MM.1S (cell line): ENCODE data around the gene NOL9.

Experiments used
- DNase-seq: peaks from one replicate; pipeline ENCODE4 v3.0.0-alpha.2; 2015
- H2AFZ ChIP-seq: fragments of 300-600 bp; sonication (generic); 2 replicates; pipeline ENCODE4 v1.6.0; 2016; ENCODE audit warnings: antibody characterized with exemption, low read length
- H3F3A ChIP-seq: fragments of 300-600 bp; sonication (generic); 2 replicates; pipeline ENCODE4 v1.6.1; 2016; ENCODE audit warnings: mild to moderate bottlenecking, antibody characterized with exemption, low read length, moderate library complexity, mixed read lengths; ENCODE audit not compliant: insufficient read depth
- H3K27ac ChIP-seq: fragments of 300-600 bp; sonication (generic); 2 replicates; pipeline ENCODE4 v1.5.1; 2016; ENCODE audit warnings: mild to moderate bottlenecking, low read length
- H3K27me3 ChIP-seq: fragments of 300-600 bp; sonication (generic); replicated peaks from 2 replicates; pipeline ENCODE4 v1.6.0; 2016; ENCODE audit warnings: low read length; ENCODE audit not compliant: insufficient read depth
- H3K36me3 ChIP-seq: fragments of 300-600 bp; sonication (generic); replicated peaks from 2 replicates; pipeline ENCODE4 v1.6.1; 2016; ENCODE audit warnings: mild to moderate bottlenecking, low read length, mixed read lengths; ENCODE audit not compliant: insufficient read depth
- H3K4me1 ChIP-seq: fragments of 300-600 bp; sonication (generic); 2 replicates; pipeline ENCODE4 v1.6.1; 2016; ENCODE audit warnings: low read length, mixed read lengths
- H3K4me2 ChIP-seq: fragments of 300-600 bp; sonication (generic); 2 replicates; pipeline ENCODE4 v1.6.0; 2016; ENCODE audit warnings: low read depth, low read length
- H3K4me3 ChIP-seq: fragments of 300-600 bp; sonication (generic); 2 replicates; pipeline ENCODE4 v1.5.1; 2016; ENCODE audit warnings: low read length, mixed read lengths
- H3K79me2 ChIP-seq: fragments of 300-600 bp; sonication (generic); 2 replicates; pipeline ENCODE4 v1.6.1; 2016; ENCODE audit warnings: mixed run types, low read length, mixed read lengths
- H3K9ac ChIP-seq: fragments of 300-600 bp; sonication (generic); 2 replicates; pipeline ENCODE4 v1.6.1; 2016; ENCODE audit warnings: low read length, mixed read lengths
- H3K9me2 ChIP-seq: fragments of 300-600 bp; sonication (generic); replicated peaks from 2 replicates; pipeline ENCODE4 v1.6.1; 2016; ENCODE audit warnings: mild to moderate bottlenecking, low read length, mixed read lengths; ENCODE audit not compliant: insufficient read depth
- H3K9me3 ChIP-seq: fragments of 300-600 bp; sonication (generic); replicated peaks from 2 replicates; pipeline ENCODE4 v1.6.1; 2016; ENCODE audit warnings: mild to moderate bottlenecking, low read length, mixed read lengths; ENCODE audit not compliant: insufficient read depth
- H4K20me1 ChIP-seq: fragments of 300-600 bp; sonication (generic); 2 replicates; pipeline ENCODE4 v1.6.1; 2016; ENCODE audit warnings: mild to moderate bottlenecking, low read length, moderate library complexity, mixed read lengths; ENCODE audit not compliant: insufficient read depth
- CTCF ChIP-seq: fragments of 300-600 bp; sonication (generic); IDR thresholded peaks from 2 replicates; pipeline ENCODE4 v1.5.1; 2016; ENCODE audit warnings: antibody characterized with exemption, low read length, mixed read lengths
- EZH2 ChIP-seq: fragments of 300-600 bp; sonication (generic); optimal IDR thresholded peaks from 2 replicates; pipeline ENCODE3; 2017; ENCODE audit warnings: low read depth, mild to moderate bottlenecking, antibody characterized with exemption, low read length, mixed read lengths
- EZH2phosphoT487 ChIP-seq: fragments of 300-600 bp; sonication (generic); IDR thresholded peaks from 2 replicates; pipeline ENCODE4 v1.6.1; 2018; ENCODE audit warnings: antibody characterized with exemption, low read length

Gene NOL9

GRCh38 chr1:6547301-6547700 lies 7.0 kb downstream of the NOL9 start:
- Histone ChIP-seq H3K9me3 (no peaks in the 10 kb centered on the region), H3K9me2 (no peaks in the 10 kb centered on the region), H3K4me2 (no peak overlapping the region), H2AFZ (no peak overlapping the region), H4K20me1 (no peaks in the 10 kb centered on the region), H3F3A (no peaks in the 10 kb centered on the region), H3K79me2 (peaks cover 16% of the 10 kb centered on the region), H3K27me3 (no peaks in the 10 kb centered on the region), H3K36me3 (peaks cover 7% of the 10 kb centered on the region), H3K27ac (no peak overlapping the region), H3K9ac (no peak overlapping the region), H3K4me3 (no peak overlapping the region), H3K4me1 (no peaks in the 10 kb centered on the region)
- TF ChIP-seq CTCF, result no peak
- TF ChIP-seq EZH2, result no peak
- TF ChIP-seq EZH2phosphoT487, result no peak
- DNase-seq, result no peak

GRCh38 chr1:6546326-6546725 lies 8.0 kb downstream of the NOL9 start:
- Histone ChIP-seq H2AFZ (no peak overlapping the region), H3K9me2 (no peaks in the 10 kb centered on the region), H3K4me1 (no peaks in the 10 kb centered on the region), H4K20me1 (no peaks in the 10 kb centered on the region), H3K27ac (no peak overlapping the region), H3K4me3 (no peak overlapping the region), H3K9me3 (no peaks in the 10 kb centered on the region), H3K36me3 (peaks cover 7% of the 10 kb centered on the region), H3K4me2 (no peak overlapping the region), H3K27me3 (no peaks in the 10 kb centered on the region), H3F3A (no peaks in the 10 kb centered on the region), H3K79me2 (peaks cover 12% of the 10 kb centered on the region), H3K9ac (no peak overlapping the region)
- TF ChIP-seq EZH2 (no peak), EZH2phosphoT487 (no peak), CTCF (no peak)
- DNase-seq, result no peak

- DNase-seq, result no peak
- Histone ChIP-seq H2AFZ (no peak overlapping the region), H4K20me1 (no peaks in the 10 kb centered on the region), H3K9me3 (no peaks in the 10 kb centered on the region), H3K9ac (no peak overlapping the region), H3K4me2 (no peak overlapping the region), H3K27ac (no peak overlapping the region), H3K36me3 (peaks cover 7% of the 10 kb centered on the region), H3K27me3 (no peaks in the 10 kb centered on the region), H3F3A (no peaks in the 10 kb centered on the region), H3K4me1 (no peaks in the 10 kb centered on the region), H3K4me3 (no peak overlapping the region), H3K79me2 (peaks cover 6% of the 10 kb centered on the region), H3K9me2 (no peaks in the 10 kb centered on the region)
- TF ChIP-seq EZH2phosphoT487, result no peak
- no peak for TF ChIP-seq CTCF
- no peak for TF ChIP-seq EZH2
Measured at GRCh38 chr1:6545276-6546112, 8.8 kb downstream of the NOL9 start.
